GM18520 (cell line): Measurements from ENCODE around the gene TBC1D10B.
"Not testable (repeated sequence)": the region's sequence is repeated elsewhere in the genome, so short reads cannot be mapped to it uniquely, and the experiment has no call there.

Experiments used
- ATAC-seq: cut with Tn5 transposase; IDR thresholded peaks from one replicate; pipeline ENCODE4 v1.9.1; 2021; ENCODE audit not compliant: unreplicated experiment

Gene TBC1D10B

DNA sequence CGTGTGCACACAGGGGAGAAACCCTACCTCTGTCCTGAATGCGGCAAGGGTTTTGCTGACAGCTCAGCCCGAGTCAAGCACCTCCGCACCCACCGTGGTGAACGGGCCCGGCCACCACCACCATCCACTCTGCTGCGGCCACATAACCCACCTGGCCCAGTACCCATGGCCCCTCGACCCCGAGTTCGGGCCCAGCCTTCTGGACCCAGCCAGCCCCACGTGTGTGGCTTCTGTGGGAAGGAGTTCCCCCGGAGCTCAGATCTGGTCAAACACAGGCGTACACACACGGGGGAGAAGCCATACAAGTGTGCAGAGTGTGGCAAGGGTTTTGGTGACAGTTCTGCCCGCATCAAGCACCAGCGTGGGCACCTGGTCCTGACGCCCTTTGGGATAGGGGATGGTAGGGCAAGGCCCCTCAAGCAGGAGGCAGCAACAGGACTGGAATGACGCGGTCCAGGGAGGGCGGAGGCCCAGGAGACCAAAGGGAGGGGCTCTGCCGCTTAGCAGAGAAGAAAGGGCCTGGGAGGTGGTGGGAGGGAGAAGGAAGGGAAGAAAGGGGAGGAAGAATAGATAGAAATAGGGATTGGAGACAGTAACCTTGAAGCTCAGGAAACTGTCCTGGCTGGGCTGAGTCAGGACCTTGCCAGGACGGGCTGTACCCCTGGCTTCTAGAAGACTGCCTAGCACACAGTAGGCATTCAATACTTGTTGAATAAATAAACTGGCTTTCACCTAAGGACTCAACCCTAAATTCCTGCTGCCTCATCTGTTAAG lies 28.6 kb upstream of the TBC1D10B start:
- no peak for ATAC-seq

DNA sequence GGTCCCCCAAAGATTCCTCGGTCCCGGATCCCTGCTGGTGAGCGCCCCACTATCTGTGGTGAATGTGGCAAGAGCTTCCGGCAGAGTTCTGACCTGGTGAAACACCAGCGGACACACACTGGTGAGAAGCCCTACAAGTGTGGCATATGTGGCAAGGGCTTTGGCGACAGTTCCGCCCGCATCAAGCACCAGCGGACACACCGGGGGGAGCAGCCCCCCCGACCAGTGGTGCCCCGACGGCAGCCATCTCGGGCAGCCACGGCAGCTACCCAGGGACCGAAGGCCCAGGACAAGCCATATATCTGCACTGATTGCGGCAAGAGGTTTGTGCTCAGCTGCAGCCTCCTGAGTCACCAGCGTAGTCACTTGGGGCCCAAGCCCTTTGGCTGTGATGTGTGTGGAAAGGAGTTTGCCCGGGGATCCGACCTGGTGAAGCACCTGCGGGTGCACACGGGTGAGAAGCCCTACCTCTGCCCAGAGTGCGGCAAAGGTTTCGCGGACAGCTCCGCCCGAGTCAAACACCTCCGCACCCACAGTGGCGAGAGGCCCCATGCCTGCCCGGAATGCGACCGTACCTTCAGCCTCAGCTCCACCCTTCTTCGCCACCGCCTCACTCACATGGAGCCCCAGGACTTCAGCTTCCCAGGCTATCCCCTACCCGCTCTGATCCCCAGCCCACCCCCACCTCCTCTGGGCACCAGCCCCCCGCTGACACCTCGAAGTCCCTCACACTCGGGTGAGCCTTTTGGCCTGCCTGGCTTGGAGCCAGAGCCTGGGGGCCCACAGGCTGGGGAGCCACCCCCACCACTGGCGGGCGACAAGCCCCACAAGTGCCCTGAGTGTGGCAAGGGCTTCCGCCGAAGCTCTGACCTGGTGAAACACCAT lies 27.7 kb upstream of the TBC1D10B start:
- ATAC-seq, result no peak

DNA sequence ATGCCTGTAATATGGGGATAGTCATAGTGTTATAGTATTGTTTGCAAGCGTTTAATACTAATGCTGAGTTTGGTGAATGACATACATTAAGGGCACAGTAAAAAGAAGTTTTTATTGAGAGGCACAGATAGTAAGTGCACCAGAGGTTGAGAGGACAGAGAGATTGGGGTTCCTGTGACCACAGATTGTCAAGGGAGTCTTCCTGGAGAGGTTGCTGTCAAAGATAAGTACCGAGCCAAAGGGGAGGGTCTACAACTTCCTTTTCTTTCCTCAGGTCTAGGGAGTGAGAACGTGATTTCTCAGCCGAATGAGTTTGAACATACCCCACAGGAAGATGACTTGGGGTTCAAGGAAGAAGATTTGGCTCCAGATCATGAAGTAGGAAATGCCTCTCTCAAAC lies 26.8 kb upstream of the TBC1D10B start:
- no peak for ATAC-seq

DNA sequence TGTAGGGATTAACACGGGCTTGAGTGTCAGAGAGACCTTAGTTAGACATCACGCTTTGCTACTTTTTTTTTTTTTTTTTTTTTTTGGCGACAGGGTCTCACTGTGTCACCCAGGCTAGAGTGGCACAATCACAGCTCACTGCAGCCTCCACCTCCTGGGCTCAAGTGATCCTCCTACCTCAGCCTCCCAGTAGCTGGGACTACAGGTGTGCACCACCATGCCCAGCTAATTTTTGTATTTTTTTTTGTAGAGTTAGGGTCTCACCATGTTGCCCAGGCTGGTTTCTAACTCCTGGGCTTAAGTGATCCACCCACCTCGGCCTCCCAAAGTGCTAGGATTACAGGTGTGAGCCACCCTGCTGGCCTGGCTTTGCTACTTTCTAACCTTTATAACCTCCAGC lies 26.3 kb upstream of the TBC1D10B start:
- not testable (repeated sequence) for ATAC-seq

DNA sequence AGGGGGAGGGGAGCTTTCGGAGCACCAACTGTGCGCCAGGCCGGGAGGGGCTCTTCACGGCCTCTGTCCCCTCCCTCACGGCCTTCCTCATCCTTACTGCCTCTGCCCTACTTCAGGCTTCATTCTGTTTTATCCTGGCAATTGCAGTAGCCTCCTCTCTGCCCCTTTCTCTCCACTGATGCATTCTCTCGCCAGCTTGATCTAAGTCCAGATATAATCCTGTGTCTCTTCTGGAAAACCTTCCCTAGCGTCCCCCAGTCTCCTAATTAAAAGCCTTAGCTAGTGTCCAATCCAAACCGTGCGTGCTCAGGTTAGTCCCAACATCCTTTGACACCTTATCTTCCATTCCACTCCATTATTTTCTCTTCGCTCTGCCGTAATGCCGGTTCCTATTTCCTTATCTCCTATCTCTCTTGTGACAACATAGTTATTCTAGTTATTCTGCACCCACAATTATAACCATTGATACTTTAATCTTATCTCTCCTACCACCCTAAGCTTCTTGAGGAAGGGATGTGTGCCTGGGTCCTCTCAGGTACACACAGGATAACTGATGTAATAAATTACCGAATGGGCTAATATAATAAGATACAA lies 25.8 kb upstream of the TBC1D10B start:
- no peak for ATAC-seq

DNA sequence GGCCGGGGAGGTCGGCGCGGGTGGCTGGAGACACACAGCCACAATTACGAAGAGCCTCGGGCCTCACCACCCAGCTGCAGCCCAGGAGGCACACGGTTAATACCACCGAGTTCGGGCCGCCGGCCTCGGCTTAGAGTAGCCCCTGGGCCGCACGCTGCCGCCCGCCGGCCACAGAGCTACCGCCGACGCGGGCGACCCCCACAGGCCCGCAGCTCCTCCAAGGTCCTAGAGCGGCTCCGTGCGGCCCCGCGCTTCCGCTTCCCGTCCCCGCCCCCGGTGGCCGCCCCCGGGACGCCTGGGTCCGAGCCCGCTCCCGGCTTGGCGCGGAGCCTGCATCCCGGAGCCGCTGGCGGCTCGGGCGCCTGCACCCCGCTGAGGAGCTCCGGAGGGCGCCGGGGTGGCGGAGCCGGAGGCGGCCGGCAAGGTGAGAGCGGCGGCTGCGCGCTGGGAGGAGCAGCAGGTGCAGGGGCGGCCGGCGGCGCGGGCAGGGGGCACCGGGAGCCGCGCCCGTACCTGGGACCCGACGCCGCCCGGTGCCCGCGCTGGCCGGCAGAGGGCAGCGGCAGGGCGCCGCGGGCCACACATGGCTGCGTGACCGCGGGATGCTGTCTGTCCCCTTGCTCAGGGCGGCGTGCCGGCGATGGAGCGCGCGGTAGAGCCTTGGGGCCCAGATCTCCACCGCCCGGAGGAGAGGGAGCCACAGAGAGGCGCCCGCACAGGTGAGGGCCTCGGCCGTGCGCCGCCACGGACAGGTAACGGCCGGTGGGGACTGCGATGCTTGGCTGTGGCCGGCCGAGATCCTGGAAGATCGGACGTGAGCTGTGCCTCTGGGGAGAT lies 25.1 kb upstream of the TBC1D10B start, which contains the start of gene ZNF48:
Gene ZNF48, plus strand, starts transcription at position 266 of the 837 bp plus-strand sequence. Its CDS starts 375 bp downstream, at position 641.
- peak; percentile 54 for ATAC-seq

DNA sequence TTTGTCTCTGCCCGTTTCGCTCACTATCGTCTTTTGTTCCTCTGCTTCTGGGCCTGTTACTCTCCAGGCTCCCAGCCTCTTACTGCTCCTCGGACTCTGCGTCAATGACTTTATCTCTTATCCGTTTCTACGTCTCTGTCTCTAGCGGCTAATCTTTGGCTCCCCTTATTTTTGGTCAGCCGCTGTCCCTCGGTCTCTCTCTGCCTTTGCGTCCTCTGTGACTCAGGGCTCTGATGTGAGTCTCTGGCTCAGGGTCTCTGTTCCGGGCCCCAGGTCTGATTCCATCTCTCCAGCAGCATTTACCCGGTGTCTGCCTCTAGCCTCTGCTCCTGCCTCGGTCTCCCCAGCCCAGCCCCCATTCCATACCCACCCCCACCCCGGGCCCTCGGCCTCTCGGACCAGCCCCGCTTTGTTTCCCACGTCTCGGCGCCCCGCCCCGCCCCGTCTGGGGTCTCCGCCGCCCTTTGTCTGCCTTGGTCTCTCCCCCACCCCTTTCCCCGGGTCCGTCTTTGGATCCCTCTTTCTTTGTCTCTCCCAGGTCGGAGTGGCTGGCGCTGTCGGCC lies 24.4 kb upstream of the TBC1D10B start:
- no peak for ATAC-seq

DNA sequence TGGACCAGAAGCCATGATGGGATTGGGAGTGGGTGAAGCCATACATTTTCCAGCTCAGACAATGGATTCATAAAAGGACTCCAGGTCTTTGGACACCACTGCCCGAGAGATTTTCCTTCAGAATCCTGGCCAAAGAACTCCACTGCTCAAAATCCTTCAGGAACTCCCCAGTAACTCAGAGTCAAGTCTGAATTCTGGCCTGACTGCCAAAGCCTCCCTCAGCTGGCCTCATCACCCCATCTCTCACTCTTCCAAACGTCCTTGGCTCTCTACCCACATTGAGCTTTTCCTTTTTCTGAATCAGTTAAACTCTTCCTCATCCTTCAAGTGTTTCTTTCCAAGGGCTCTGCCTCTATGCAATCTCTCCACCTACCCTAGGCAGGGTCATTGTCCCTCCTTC lies 13.2 kb upstream of the TBC1D10B start:
- no peak for ATAC-seq

DNA sequence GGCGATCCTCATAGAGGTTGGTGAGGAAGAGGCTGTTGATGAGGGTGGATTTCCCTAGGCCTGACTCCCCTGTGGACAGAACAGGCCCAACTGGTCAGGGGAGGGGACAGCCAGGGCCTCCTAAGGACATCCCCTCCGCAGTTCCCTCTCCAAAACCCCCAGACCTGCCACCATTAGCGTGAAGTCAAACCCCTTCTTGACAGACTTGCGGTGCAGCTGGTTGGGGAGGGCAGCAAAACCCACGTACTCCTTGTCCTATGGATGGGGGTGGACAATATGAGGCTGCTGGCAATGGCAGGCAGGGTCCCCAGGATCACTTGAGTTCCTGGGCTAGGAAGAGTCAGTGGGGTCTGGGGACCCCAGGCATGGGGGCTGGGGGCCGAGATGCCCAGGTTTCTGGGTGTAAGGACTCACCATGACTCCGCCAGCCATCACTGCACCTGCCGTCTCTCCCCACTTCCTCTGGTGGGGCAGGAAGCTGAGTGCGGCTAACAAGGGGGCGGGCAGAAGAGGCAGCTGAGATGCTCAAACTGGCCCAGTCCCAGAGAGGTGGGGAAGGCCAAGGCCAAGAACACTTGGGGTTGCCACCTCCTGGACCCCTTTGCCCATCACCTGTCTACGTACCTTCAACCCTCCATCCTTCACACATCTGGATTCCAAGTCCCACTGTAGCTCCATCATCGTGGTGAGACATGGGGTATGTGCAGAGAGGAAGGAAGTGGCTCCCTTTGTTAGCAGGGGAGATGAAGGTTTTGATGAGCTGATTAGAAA lies 12.0 kb upstream of the TBC1D10B start, which contains the start of gene SEPTIN1:
Gene SEPTIN1, minus strand, starts transcription at position 451 of the 771 bp plus-strand sequence. Its CDS starts 19 bp downstream, at position 432.
- ATAC-seq, result no peak

DNA sequence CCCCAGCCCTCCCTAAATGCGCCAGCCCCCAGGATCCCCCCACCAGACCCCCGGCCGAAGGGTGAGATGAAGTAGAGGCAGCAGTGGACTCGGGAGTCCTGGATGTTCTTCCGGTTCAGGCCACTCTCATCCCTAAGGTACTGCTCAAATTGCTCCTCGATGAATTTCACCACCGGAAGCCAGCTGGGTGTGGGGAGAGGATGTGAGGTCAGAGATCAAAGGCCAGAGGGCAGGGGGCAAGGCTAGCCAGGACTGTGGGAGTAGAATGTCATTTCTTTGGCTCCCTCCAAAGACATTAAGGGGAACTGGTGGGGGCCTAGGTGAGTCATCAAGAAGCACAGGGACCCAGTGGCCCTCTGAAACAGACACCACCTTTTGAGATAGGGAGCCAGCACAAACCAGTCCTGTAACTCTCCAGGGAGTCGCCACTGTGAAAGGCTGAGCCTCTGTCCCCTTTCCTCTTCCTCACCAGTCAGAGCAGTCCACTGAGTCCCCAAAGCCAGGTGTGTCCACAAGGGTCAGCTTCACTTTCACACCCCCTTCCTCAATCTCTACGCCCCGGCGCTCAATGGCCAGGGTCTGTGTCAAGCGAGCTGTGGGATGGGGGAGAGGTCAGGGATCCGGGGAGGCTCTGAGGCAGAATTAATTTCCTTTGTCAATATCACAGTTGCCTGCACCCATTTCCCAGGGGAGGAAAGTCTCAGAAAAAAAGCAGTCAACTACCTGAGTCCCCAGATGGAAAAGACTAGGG lies 11.2 kb upstream of the TBC1D10B start:
- no peak for ATAC-seq

DNA sequence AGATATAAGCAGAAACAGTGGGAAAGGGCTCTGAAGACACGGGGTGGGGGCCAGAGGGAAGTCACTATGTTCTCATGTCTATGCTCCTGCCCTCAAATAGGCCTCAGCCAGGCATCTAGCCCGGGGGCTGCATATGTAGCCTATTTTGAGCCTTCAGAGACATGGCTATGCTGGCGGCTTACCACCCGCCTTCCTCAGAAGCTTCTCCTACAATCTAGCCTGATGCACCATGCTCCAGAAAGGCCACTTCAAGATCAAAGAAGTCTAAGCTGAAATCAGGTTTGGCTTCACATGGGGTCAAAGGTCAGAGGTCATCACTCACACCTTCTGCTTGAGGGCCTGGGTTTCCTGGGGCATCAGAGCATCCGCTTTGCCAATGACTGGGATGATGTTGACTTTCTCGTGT lies 10.5 kb upstream of the TBC1D10B start:
- no peak for ATAC-seq

DNA sequence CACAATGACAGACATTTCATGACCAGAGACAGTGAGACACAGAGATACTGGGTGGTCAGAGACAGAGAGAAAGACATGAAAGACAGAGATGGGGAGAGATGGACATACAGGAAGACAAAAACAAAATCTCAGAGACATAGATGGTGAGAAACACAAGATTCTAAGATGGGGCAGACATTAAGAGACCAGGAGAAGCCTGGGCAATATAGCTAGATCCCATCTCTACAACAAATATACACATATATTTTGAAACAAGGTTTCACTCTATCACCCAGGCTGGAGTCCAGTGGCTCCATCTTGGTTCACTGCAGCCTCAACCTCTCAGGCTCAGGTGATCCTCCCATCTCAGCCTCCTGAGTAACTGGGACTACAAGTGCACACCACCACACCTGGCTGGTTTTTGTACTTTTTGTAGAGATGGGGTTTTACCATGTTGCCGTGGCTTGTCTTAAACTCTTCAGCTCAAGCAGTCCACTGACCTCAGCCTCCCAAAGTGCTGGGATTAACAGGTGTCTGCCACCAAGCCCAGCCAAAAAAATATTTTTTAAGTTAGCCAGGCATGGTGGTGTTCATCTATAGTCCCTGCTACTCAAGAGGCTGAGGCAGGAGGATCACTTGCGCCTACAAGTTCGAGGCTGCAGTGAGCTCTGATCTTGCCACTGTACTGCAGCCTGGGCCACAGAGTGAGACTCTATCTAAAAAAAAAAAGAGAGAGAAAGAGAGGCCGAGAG lies 9.9 kb upstream of the TBC1D10B start:
- no peak for ATAC-seq

DNA sequence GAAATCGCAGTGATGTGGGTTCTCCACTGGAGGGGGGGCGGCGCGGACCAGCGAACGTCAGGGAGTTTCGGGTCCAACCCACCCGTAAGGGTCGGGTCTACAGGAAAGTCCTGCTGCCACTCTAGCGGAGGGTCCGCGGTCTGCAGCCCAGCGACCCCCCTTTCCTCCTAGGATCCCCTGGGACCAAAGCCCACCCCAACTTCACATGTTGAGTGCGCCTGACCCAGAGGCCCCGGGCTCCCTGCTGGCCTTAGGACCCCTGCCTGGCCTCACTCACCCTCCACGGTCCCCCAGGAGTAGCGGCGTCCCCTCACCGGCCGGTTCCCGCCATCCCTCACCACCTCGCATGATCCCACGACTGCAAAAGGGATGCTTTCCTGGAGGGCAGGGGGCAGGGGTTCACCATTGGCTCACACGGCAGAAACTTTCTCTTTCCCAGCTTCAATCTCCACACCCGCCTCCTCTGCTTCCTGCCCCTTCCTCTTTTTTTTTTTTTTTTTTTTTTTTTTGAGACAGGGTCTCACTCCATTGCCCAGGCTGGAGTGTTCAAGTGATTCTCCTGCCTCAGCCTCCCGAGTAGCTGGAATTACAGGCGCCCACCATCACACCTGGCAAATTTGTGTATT lies 9.0 kb upstream of the TBC1D10B start:
- ATAC-seq, result no peak

DNA sequence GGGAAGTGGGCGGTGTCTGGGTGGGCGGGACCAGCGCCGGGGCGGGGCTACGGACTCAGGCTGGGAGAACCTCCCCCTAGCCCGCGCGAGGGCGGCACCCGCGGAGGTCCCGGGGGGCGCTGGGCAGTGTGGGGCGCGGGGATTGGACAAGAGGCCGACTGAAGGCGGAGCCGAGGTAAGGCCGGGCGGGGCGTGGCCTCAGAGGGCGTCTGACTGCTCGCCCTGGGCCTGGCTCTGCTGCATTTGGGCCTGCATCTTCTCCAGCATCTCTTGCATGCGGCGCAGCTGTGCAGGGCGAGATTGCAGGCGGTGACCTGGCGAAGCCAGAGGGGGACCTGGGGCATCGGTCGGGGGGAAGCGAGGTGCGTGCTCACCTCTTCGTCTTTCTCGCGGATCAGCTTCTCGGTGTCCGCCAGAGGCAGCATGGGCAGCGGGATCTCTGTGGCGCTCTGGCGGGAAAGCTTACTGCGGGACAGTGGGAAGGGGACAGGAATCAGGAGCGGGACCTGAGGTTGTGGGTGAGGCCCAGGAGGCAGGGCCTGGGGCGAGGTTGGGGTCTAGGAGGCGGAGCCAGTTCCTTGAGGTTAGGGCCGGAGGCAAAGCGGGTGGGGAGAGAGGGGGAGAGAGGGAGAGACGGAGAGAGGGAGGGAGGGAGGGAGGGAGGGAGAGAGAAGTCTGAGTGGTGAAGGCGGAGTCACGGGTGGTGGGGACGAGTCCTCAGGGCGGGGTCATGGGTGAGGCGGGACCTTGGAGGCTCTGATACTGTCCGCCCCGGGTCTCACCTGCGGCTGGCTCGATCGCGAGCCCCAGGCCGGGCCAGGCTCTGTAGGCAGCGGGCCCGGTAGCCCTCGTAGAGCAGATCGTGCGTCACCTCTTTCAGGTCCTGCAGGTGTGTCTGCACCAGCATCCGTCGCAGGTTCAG lies 8.2 kb upstream of the TBC1D10B start:
- ATAC-seq, result peak; percentile 83

DNA sequence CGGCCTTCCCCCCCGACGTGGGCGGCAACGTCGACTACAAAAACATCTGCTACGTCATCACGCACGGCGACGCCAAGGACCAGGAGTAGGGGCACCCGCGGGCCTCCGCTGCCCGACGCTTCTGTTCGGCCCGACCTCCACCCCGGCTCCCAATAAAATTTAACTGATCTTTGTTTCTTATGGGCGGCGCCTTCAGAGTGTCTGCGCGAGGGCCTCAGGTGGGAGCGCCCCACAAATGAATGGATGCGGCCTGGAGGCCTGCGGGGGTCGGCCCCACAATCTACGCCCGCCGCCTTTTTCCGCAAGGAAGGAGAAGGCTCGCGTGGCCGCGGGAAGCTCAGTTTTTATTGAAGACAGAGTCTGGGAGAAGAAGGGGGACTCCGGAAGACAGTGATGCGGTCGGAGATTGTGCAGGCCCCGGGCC lies 7.5 kb upstream of the TBC1D10B start:
- ATAC-seq, result peak; percentile 4

DNA sequence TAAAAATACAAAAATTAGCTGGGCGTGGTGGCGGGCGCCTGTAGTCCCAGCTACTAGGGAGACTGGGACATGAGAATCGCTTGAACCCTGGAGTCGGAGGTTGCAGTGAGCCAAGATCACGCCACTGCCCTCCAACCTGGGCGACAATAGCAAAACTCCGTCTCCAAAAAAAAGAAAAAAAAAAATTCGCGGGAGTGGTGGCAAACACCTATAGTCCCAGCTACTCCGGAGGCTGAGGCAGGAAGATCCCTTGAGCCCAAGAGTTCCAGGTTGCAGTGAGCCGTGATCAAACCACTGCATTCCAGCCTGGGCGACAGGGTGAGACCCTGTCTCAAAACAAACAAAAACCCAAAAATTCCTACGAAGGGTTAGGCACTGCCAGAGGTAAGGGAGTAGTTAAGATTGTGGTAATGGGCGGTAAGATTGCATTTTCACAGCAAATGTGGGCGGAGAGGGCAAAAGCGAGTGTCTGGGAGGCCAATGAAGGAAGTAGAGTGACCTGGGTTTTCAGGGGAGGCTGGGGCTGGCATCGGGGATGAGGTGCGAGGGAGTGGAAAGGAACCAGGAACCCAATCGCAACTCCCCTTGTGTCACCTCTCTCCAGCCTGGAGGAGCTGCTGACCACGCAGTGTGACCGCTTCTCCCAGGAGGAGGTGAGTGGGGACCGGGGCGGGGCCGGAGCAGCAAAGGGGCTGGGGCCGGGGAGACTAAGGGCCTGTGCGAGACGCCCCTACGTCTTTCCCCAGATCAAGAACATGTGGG lies 6.9 kb upstream of the TBC1D10B start:
- ATAC-seq, result no peak
